ENCODE results near the gene PLXNA4.

GRCh38 chr7:132557489-132558044, 18.7 kb downstream of the PLXNA4 start:
- TF ChIP-seq CTCF (optimal IDR thresholded peaks at IDR 0.05 in 1 of 3, IDR thresholded peaks at IDR 0.05 in 1 of 3, conservative IDR thresholded peaks at IDR 0.05 in 1 of 3; ENCODE audit: extremely low read depth in 1 of 3, insufficient read depth in 2 of 3, low read length in 3 of 3) = peak in 1 of 3 experiments; percentile 41
- TF ChIP-seq EZH2 (IDR thresholded peaks at IDR 0.05; ENCODE audit: low read length) = no peak

All from keratinocyte (primary cell).